Sigmoid colon (tissue), 7 donors: ENCODE data around the gene CAMTA1. TPM values are rescaled to one million over a fixed set of nuclear protein-coding genes. Genes with fewer than 3 reads are reported as not detected.

Experiments
- DNase-seq: peaks from one replicate; pipeline ENCODE4 v3.0.0-alpha.2; 2019
- H3K27ac ChIP-seq, 4 donors: fragments of 200-600 bp; sonication (generic); one replicate each; pipeline ENCODE4 v1.5.1; 2016 to 2019; ENCODE audit warnings: mild to moderate bottlenecking in 1 of 4
- H3K27me3 ChIP-seq, 3 donors: fragments of 200-600 bp; sonication (generic); one replicate each; pipeline ENCODE4 v1.5.1; 2019; ENCODE audit warnings: mild to moderate bottlenecking in 1 of 3
- H3K36me3 ChIP-seq, 4 donors: fragments of 200-600 bp; sonication (generic); one replicate each; pipeline ENCODE4 v1.5.1; 2016 to 2019
- H3K4me1 ChIP-seq, 4 donors: fragments of 200-600 bp; sonication (generic); one replicate each; pipeline ENCODE4 v1.5.1; 2017 to 2019
- H3K4me3 ChIP-seq, 4 donors: fragments of 200-600 bp; sonication (generic); one replicate each; pipeline ENCODE4 v1.5.1; 2017 to 2019; ENCODE audit warnings: mild to moderate bottlenecking in 2 of 4, moderate library complexity in 1 of 4
- H3K9me3 ChIP-seq, 4 donors: fragments of 200-600 bp in 3 of 4; sonication (generic) in 3 of 4; one replicate each; pipeline versions ENCODE4 v1.5.1 to v1.6.1; 2013 to 2019
- CTCF ChIP-seq, 4 experiments: fragments of 450-650 bp in 3 of 4; fragments of 200-600 bp in 1 of 4; IDR thresholded peaks; one replicate each; pipeline ENCODE4 v1.5.1; 2016 to 2019; ENCODE audit warnings: antibody characterized with exemption in 4 of 4, mild to moderate bottlenecking in 3 of 4, moderate library complexity in 2 of 4
- EP300 ChIP-seq, 4 donors: sonication (generic); formaldehyde crosslinking; IDR thresholded peaks; one replicate each; pipeline ENCODE4 v1.6.1; 2017; ENCODE audit warnings: antibody characterized with exemption in 4 of 4
- POLR2A ChIP-seq, 2 donors: fragments of 450-650 bp; IDR thresholded peaks; one replicate each; pipeline ENCODE4 v1.6.1; 2016; ENCODE audit warnings: antibody characterized with exemption in 2 of 2, mild to moderate bottlenecking in 2 of 2, moderate library complexity in 2 of 2
- POLR2AphosphoS5 ChIP-seq, 4 donors: sonication (generic); formaldehyde crosslinking; IDR thresholded peaks; one replicate each; pipeline ENCODE4 v1.6.1; 2017; ENCODE audit warnings: antibody characterized with exemption in 4 of 4
- WGBS, 2 donors: extraction: QIAGEN DNeasy Blood & Tissue Kit; methylation state at CpG; one replicate each; pipeline ENCODE4 v1.1.7; 2013; 5-methylcytosine and 5-hydroxymethylcytosine counted together
- intact Hi-C: fragments of 100-400 bp; cut with DNase I; formaldehyde crosslinking; loops from one replicate; pipeline ENCODE4 v1.15.1; 2023
- polyA plus RNA-seq, 3 donors: library from polyadenylated mRNA; stranded (reverse); fragments of 200-250 nt; gene quantifications; one replicate each; pipeline ENCODE4 v1.2.3, GENCODE V29; 2013
- total RNA-seq, 4 donors: library from RNA; depleted of rRNA; stranded (reverse); fragments of >200 nt; gene quantifications; one replicate each; pipeline ENCODE4 v1.1.0, GENCODE V29; 2016
- donor health status: healthy with polysubstance abuse.
- donor health status: Bipolar disorder and iron deficiency.
- donor health status: healthy.

CAMTA1 gene
- total and polyA plus RNA-seq, 7 donors = 97.9 to 196 (median 177) TPM

DNA sequence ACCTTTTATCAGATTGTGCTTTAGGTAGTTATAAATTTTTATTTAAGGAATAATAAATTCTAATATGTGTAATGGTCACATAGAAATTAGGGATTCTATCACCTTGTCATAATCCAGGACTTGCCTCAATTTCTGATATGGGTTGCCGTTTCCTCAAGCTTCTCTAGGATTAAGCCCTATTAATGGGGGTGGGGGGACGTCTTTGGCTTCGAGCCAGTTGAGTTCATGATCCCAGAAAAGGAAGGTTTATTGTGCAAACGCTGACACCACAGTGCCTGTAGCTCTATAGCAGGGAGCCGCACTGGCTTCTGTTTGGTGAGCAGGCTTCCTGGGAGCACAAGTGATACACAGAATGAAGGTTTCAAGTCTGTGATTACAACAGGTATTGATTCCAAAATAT, 963.9 kb downstream of the CAMTA1 start:
- Histone ChIP-seq H3K4me1 (peaks cover 0 to 20% (median 3%) of the 10 kb centered on the region in 4 donors), H3K9me3 (no peaks in the 10 kb centered on the region), H3K36me3 (peaks cover 0 to 9% (median 0%) of the 10 kb centered on the region in 4 donors), H3K4me3 (no peak overlapping the region), H3K27me3 (no peaks in the 10 kb centered on the region), H3K27ac (no peak overlapping the region)
- TF ChIP-seq EP300 (IDR thresholded peaks at IDR 0.05) = no peak
- no peak for TF ChIP-seq POLR2A (IDR thresholded peaks at IDR 0.05)
- no peak for TF ChIP-seq CTCF (IDR thresholded peaks at IDR 0.05)
- no peak for TF ChIP-seq POLR2AphosphoS5 (IDR thresholded peaks at IDR 0.05)
- no peak for DNase-seq
- intact Hi-C loops = no loop called here
- 60 to 62% methylated on average over 5 of the region's 5 CpGs for WGBS, 2 donors

DNA sequence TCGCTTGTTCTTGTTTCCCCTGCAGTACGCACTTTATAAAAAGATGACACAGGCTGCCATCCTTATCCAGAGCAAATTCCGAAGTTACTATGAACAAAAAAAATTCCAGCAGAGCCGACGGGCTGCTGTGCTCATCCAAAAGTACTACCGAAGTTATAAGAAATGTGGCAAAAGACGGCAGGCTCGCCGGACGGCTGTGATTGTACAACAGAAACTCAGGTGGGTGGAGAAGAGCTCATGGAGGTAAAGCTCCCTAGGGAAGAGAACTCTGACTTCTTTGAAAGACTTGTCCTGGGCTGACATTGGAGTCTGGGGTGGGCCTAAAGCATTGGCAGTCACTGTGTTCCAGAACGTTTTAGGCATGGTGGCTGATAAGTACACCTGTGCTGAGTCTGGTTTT, 965.9 kb downstream of the CAMTA1 start:
- Histone ChIP-seq H3K4me3 (no peak overlapping the region), H3K9me3 (no peaks in the 10 kb centered on the region), H3K27me3 (no peaks in the 10 kb centered on the region), H3K4me1 (peaks cover 0 to 25% (median 3%) of the 10 kb centered on the region in 4 donors), H3K36me3 (no peaks in the 10 kb centered on the region), H3K27ac (no peak overlapping the region)
- intact Hi-C loops = loop anchor here (5.0 kb wide), 1 partner anchor 151 kb away; no protein-coding TSS in a partner anchor
- WGBS, 2 donors = 92 to 94% methylated on average over 11 of the region's 11 CpGs
- DNase-seq = no peak
- TF ChIP-seq EP300 (IDR thresholded peaks at IDR 0.05) = no peak

DNA sequence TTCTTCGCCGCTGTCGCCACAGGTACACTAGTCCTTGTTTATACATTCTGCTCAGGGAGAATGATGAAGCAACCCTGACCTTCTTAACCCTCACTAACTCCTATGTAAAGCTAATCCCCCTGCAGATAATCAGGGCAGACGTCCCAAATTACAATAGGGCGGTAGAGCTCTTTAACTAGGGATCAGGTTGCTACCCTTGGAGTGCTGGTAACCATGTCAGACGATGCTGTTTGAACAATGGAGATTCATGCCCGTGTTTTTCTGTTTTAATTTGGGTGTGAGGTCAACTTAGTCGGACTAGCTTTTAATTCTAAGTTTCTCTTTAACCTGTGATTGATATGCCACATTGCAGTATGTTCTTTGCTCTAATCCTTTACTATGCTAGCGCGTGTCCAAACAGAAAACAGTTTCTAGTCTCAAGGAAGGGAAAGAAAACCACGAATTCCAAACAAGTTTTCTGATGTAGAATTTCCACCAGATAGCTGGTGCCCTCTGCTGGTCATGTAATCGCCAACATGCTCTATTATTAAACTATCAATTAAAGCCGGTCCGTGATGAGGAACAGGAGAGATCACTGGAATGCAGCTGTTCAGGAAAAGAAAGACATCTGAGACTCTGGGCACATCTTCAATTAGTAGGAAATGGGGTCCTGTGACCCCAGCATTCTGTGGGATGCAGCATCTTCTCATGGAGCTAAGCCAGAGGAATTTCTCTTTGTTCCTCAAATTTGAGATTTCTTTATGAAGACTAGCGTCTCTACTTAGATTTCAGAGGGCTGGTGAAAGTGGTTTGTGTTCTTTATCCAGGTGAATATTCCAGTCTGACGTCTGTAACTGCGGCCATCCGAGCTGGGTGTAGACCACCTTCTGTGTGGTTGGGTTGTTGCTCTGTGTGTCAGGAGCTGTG, 967.5 kb downstream of the CAMTA1 start:
- 34% methylated on average over 18 of the region's 18 CpGs for WGBS, 2 donors
- H3K36me3 ChIP-seq = no peaks in the 10 kb centered on the region
- H3K27ac ChIP-seq = peak overlapping the region in 3 of 4 donors; percentile 6 to 49 (median 17)
- peak overlapping the region; percentile 2 to 40 (median 37) for H3K4me3 ChIP-seq
- peak; percentile 77 for DNase-seq
- H3K9me3 ChIP-seq = no peaks in the 10 kb centered on the region
- H3K4me1 ChIP-seq = peaks cover 0 to 25% (median 3%) of the 10 kb centered on the region in 4 donors
- intact Hi-C loops = loop anchor here (1.0 to 5.0 kb wide), 3 partner anchors 48 to 150 kb away; no protein-coding TSS in a partner anchor
- TF ChIP-seq CTCF (IDR thresholded peaks at IDR 0.05) (peak; percentile 63 to 80 (median 76)), POLR2AphosphoS5 (IDR thresholded peaks at IDR 0.05) (no peak), POLR2A (IDR thresholded peaks at IDR 0.05) (no peak)
- H3K27me3 ChIP-seq = no peaks in the 10 kb centered on the region

- DNase-seq = no peak
- intact Hi-C loops = loop anchor here (5.0 kb wide), 1 partner anchor 149 kb away; no protein-coding TSS in a partner anchor
- no peaks in the 10 kb centered on the region for H3K27me3 ChIP-seq
- WGBS, 2 donors = 61 to 76% methylated on average over 3 of the region's 3 CpGs
- no peak overlapping the region for H3K27ac ChIP-seq
- H3K36me3 ChIP-seq = no peaks in the 10 kb centered on the region
- peaks cover 0 to 25% (median 3%) of the 10 kb centered on the region in 4 donors for H3K4me1 ChIP-seq
- H3K9me3 ChIP-seq = no peaks in the 10 kb centered on the region
- H3K4me3 ChIP-seq = no peak overlapping the region
- TF ChIP-seq POLR2A (IDR thresholded peaks at IDR 0.05) (no peak), POLR2AphosphoS5 (IDR thresholded peaks at IDR 0.05) (no peak), EP300 (IDR thresholded peaks at IDR 0.05) (no peak), CTCF (IDR thresholded peaks at IDR 0.05) (no peak)
These were observed 968.4 kb downstream of the CAMTA1 start for GRCh38 chr1:7753641-7754040.

DNA sequence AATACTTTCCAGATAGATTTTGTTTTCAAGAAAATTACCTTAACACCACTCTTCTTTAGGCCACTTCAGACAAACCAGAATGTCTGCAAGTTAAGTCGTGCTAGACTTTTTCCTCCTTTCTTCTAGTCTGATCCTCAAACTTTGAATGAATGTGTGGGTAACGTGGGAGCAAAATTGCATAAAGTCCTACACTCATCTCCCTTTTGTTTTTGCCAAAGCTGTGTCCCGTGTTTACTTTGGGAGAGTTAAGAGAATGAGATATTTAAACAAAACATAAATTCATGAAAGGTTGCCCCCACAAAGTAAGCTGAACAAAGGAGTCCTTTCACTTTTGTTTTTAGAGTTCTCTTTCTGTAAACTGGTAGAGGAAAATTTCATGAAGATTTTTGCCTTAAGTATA, 969.0 kb downstream of the CAMTA1 start:
- TF ChIP-seq POLR2A (IDR thresholded peaks at IDR 0.05) (no peak), CTCF (IDR thresholded peaks at IDR 0.05) (no peak), EP300 (IDR thresholded peaks at IDR 0.05) (no peak), POLR2AphosphoS5 (IDR thresholded peaks at IDR 0.05) (no peak)
- Histone ChIP-seq H3K9me3 (no peaks in the 10 kb centered on the region), H3K4me1 (peaks cover 0 to 25% (median 3%) of the 10 kb centered on the region in 4 donors), H3K27ac (no peak overlapping the region), H3K36me3 (no peaks in the 10 kb centered on the region), H3K4me3 (no peak overlapping the region), H3K27me3 (no peaks in the 10 kb centered on the region)
- 45 to 52% methylated on average over 3 of the region's 3 CpGs for WGBS, 2 donors
- no peak for DNase-seq
- intact Hi-C loops = loop anchor here (5.0 kb wide), 1 partner anchor 148 kb away; no protein-coding TSS in a partner anchor
